Liver (tissue), 2 donors: ENCODE measurements around the gene FCHO2.

Experiments
- CTCF ChIP-seq: fragments of 150-350 bp; IDR thresholded peaks from 2 replicates; pipeline ENCODE4 v1.5.1; 2017; ENCODE audit warnings: improper control_type of control experiment, low read depth, low read length; ENCODE audit not compliant: missing input control
- MAX ChIP-seq: IDR thresholded peaks from 2 replicates; pipeline ENCODE4 v1.6.1; 2016; ENCODE audit warnings: antibody characterized with exemption
- ZBTB33 ChIP-seq: IDR thresholded peaks from 2 replicates; pipeline ENCODE4 v1.6.1; 2016; ENCODE audit warnings: antibody characterized with exemption
- donor health status: healthy.

GRCh38 chr5:73019766-73020165 lies 63.9 kb downstream of the FCHO2 start:
- TF ChIP-seq CTCF, result no peak
- no peak for TF ChIP-seq MAX
- TF ChIP-seq ZBTB33, result no peak
